ENCODE data around the gene SLC10A4. TPM values are rescaled to one million over a fixed set of nuclear protein-coding genes. Genes with fewer than 3 reads are reported as not detected.

Gene SLC10A4
- total and polyA plus RNA-seq, 2 of the 13 experiments (the other 11 are each of a cell fraction or from before 2014, with no cell fraction given): 0.04 to 0.07 TPM

- TF ChIP-seq PAXIP1 (CRISPR knock-in tag; conservative IDR thresholded peaks at IDR 0.05) (no peak), MED13 (CRISPR knock-in tag; IDR thresholded peaks at IDR 0.05) (no peak)
Measured at GRCh38 chr4:48499551-48500066, 16.5 kb downstream of the SLC10A4 start (continued).

- Histone ChIP-seq H2AFZ (ENCODE audit: low read length) (no peak overlapping the region), H3K27me3 (ENCODE audit: control insufficient read depth in 1 of 2, insufficient read depth in 2 of 2, low read length in 2 of 2) (no peaks in the 10 kb centered on the region), H4K20me1 (ENCODE audit: insufficient read depth, low read length) (no peaks in the 10 kb centered on the region), H3K9me3 (ENCODE audit: low read length) (no peaks in the 10 kb centered on the region), H3K36me3 (replicated peaks in 1 of 2; ENCODE audit: control insufficient read depth in 1 of 2, insufficient read depth in 2 of 2, low read length in 2 of 2) (peaks cover 0 to 6% of the 10 kb centered on the region in 2 experiments; a peak in 1 of 5 replicates), H3K4me2 (ENCODE audit: low read depth, low read length) (no peak overlapping the region), H3K9ac (ENCODE audit: insufficient read depth, low read depth, low read length) (no peak overlapping the region), H3K27ac (ENCODE audit: extremely low read length, insufficient read depth, low read length) (no peak overlapping the region), H3K4me3 (replicated peaks in 1 of 3; ENCODE audit: insufficient read depth in 1 of 3, low read depth in 2 of 3, low read length in 3 of 3) (no peak overlapping the region), H3K79me2 (ENCODE audit: insufficient read depth, low read length) (no peaks in the 10 kb centered on the region), H3K4me1 (ENCODE audit: insufficient read depth, low read length) (no peaks in the 10 kb centered on the region)
- no peak for DNase-seq (ENCODE audit: low spot score)
- CTCF ChIA-PET (ENCODE audit: low intra/inter-chr PET ratio, low total read pairs): no interaction called here
- no peak for ATAC-seq
- WGBS (ENCODE audit: low lambda C conversion rate): 73% methylated on average over 4 of the region's 4 CpGs
- POLR2A ChIA-PET: no interaction called here
- no peak for FAIRE-seq
- no TSS peak for BruUV-seq (replicated peaks)
- in situ Hi-C loops (cut with HindIII; ENCODE audit: extremely low pct_ligation_motif_present, low pct_unique_long_range_greater_than_20kb) (no loop called here), intact Hi-C loops (cut with micrococcal nuclease; ENCODE audit: unreplicated experiment) (no loop called here)
- TF ChIP-seq KLF6 (CRISPR knock-in tag; IDR thresholded peaks at IDR 0.05) (no peak), FOXC1 (CRISPR knock-in tag; IDR thresholded peaks at IDR 0.05; ENCODE audit: borderline replicate concordance) (no peak), NFAT5 (CRISPR knock-in tag; IDR thresholded peaks at IDR 0.05) (no peak), ZBTB44 (CRISPR knock-in tag; IDR thresholded peaks at IDR 0.05) (no peak)
Measured at GRCh38 chr4:48503233-48504025, 20.3 kb downstream of the SLC10A4 start.

All from HepG2 (cell line).